Breast epithelium (tissue), 3 donors: ENCODE results near the gene SLC17A3.

Experiments used
- CTCF ChIP-seq, 3 donors: fragments of 450-650 bp; IDR thresholded peaks; one replicate each; pipeline ENCODE4 v1.5.1; 2016 to 2017; ENCODE audit warnings: antibody characterized with exemption in 3 of 3, mild to moderate bottlenecking in 3 of 3, moderate library complexity in 3 of 3
- POLR2AphosphoS5 ChIP-seq, 3 donors: sonication (generic); formaldehyde crosslinking; IDR thresholded peaks; one replicate each; pipeline ENCODE4 v1.6.1; 2017; ENCODE audit warnings: antibody characterized with exemption in 3 of 3

DNA sequence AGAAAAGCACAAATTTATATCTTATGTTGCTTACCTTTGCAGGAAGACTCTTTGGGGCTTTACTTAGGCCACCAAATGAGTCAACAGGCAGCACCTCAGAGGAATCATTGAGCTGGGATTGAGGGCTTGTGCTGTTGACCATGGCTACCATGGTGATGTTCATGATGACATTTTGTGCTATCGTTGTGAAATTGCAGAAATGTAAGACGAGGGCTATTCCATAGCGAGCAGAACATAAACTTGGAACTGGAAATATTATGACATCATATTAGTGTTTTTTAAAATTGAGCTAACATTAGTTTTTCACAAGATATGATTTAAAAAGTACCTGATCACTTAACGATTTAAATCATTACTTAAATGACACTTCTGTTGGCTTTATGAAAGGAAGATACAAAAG, 11.8 kb downstream of the SLC17A3 start:
- no peak for TF ChIP-seq POLR2AphosphoS5 (IDR thresholded peaks at IDR 0.05)
- no peak for TF ChIP-seq CTCF (IDR thresholded peaks at IDR 0.05)
